ENCODE data around the gene ZNRD2.

DNA sequence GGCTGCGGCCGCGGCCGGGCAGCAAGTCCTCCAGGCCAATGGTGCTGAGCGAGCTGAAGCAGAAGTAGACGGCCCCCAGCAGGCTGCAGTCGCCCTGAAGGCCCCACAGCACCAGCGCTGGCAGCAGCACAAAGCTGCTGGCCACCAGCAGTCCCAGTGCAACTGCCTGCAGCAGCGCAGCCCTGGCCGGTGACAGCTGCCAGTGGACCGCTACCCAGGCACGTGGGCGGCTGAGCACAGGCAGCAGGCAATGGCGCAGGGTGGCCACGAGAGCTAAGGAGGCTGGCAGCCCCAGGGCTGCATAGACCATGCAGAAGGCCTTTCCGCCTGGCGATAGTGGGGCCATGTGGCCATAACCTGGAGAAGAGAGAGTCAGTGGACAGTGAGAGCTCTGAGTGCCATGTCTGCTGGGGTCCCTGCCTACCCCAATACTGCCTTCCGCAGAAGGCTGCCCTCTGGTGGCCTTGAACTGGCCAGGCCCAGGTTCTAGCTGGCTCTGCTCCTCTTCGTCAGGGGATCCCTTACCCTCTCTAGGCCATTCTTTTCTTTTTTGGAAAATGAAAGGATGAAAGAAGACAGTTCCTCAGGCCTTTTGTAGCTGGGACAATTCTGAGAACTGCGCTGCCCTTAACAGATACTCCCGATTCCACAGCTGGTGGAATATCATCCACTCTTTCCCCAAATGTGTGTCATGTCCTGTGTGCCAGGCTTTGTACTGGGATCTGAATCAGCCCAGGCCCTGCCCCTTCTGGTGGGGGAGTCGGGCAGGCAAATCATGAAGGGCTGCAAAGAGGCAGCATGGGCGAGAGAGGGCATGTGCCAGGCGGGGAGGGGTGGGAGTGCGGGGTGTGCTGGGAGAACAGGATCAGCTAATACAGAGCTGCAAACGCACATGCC is 23.5 kb downstream of the ZNRD2 start:
- TF ChIP-seq POLR2AphosphoS5 (IDR thresholded peaks at IDR 0.05; ENCODE audit: low read depth, low read length) (no peak), SIN3A (IDR thresholded peaks at IDR 0.05; ENCODE audit: borderline replicate concordance, insufficient read depth, low read length) (no peak), FOXP2 (optimal IDR thresholded peaks at IDR 0.05; ENCODE audit: borderline replicate concordance, extremely low read depth, extremely low read length, insufficient read depth) (no peak), TAF1 (IDR thresholded peaks at IDR 0.05; ENCODE audit: borderline replicate concordance, insufficient read depth, low read length) (no peak)
- TF ChIP-seq, protein P1, sequence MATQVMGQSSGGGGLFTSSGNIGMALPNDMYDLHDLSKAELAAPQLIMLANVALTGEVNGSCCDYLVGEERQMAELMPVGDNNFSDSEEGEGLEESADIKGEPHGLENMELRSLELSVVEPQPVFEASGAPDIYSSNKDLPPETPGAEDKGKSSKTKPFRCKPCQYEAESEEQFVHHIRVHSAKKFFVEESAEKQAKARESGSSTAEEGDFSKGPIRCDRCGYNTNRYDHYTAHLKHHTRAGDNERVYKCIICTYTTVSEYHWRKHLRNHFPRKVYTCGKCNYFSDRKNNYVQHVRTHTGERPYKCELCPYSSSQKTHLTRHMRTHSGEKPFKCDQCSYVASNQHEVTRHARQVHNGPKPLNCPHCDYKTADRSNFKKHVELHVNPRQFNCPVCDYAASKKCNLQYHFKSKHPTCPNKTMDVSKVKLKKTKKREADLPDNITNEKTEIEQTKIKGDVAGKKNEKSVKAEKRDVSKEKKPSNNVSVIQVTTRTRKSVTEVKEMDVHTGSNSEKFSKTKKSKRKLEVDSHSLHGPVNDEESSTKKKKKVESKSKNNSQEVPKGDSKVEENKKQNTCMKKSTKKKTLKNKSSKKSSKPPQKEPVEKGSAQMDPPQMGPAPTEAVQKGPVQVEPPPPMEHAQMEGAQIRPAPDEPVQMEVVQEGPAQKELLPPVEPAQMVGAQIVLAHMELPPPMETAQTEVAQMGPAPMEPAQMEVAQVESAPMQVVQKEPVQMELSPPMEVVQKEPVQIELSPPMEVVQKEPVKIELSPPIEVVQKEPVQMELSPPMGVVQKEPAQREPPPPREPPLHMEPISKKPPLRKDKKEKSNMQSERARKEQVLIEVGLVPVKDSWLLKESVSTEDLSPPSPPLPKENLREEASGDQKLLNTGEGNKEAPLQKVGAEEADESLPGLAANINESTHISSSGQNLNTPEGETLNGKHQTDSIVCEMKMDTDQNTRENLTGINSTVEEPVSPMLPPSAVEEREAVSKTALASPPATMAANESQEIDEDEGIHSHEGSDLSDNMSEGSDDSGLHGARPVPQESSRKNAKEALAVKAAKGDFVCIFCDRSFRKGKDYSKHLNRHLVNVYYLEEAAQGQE (IDR thresholded peaks at IDR 0.05; ENCODE audit: insufficient read depth in 1 of 2, low read depth in 2 of 2, low read length in 2 of 2) = no peak
